Pancreas (tissue), 10 donors: ENCODE measurements around the gene APBB2. TPM values are rescaled to one million over a fixed set of nuclear protein-coding genes. Genes with fewer than 3 reads are reported as not detected.

Source experiments
- ATAC-seq, 4 donors: fragments of 200-7000 bp; cut with Tn5 transposase; one replicate each; pipeline versions ENCODE4 v1.8.0 to v1.9.1; 2020; ENCODE audit warnings: mild to moderate bottlenecking in 4 of 4, moderate library complexity in 4 of 4
- DNase-seq, 6 donors: peaks; one replicate each; pipeline ENCODE4 v3.0.0-alpha.2; 2020
- FAIRE-seq: peaks from 2 replicates; lab custom pipeline; 2012; peaks lifted over from hg19 to GRCh38; lab: Jason Lieb, UNC
- H3K27ac ChIP-seq, 4 donors: fragments of 200-600 bp; sonication (generic); 1 replicate in 3 of 4; 2 replicates in 1 of 4; pipeline versions ENCODE4 v1.5.0 to v1.8.0; 2020
- H3K27me3 ChIP-seq, 4 donors: fragments of 200-600 bp; one replicate each; pipeline ENCODE4 v1.8.0; 2021
- H3K36me3 ChIP-seq, 3 donors: fragments of 200-600 bp; sonication (generic) in 1 of 3; one replicate each; pipeline versions ENCODE4 v1.5.0 to v1.8.0; 2020 to 2021
- H3K4me1 ChIP-seq, 3 donors: fragments of 200-600 bp; one replicate each; pipeline ENCODE4 v1.8.0; 2021
- H3K4me3 ChIP-seq, 4 donors: fragments of 200-600 bp; sonication (generic) in 2 of 4; one replicate each; pipeline versions ENCODE4 v1.5.0 to v1.8.0; 2020 to 2021
- H3K9me3 ChIP-seq, 4 donors: fragments of 200-600 bp; one replicate each; pipeline ENCODE4 v1.8.0; 2021
- WGBS, 2 donors: extraction: QIAGEN DNeasy Blood & Tissue Kit; methylation state at CpG; one replicate each; pipeline ENCODE4 v1.1.7; 2013; 5-methylcytosine and 5-hydroxymethylcytosine counted together
- intact Hi-C, 3 donors: fragments of 100-400 bp; cut with DNase I; formaldehyde crosslinking; loops; one replicate each; pipeline versions ENCODE4 v1.11.1 to v1.14.2; 2022
- polyA plus RNA-seq, 2 donors: library from polyadenylated mRNA; stranded (reverse); fragments of 200-250 nt; gene quantifications; one replicate each; pipeline ENCODE4 v1.2.3, GENCODE V29; 2013
- total RNA-seq, 6 donors: library from RNA; stranded (reverse); fragmentation: NEBNext Ultra II Directional in 4 of 6; extraction: Animal tissue kit (Norgen Biotek cat#: 25700) in 4 of 6; gene quantifications; one replicate each; pipeline versions ENCODE4 v1.2.1 to v1.2.4, GENCODE V29; 2021 to 2023
- TF ChIP-seq, protein P1 (sequence below), 4 donors: fragments of 200-600 bp; sonication (generic) in 3 of 4; IDR thresholded peaks; one replicate each; pipeline versions ENCODE4 v1.5.0 to v1.8.0; 2021; ENCODE audit warnings: antibody characterized with exemption in 4 of 4
- donor health status: healthy with polysubstance abuse.
- donor health status: DM: no; HTN: no; CAD: no; lungs with moderate emphysema.
- donor health status: DM: no; HTN: no; CAD: no.
- donor health status: control.
- donor health status: control.
- donor health status: Bipolar disorder and iron deficiency.
- donor health status: DM: yes; HTN: yes; CAD: no.
- donor health status: DM: no; HTN: no; CAD: no.
- donor health status: DM: no; HTN: no; CAD: no.
- donor health status: DM: yes; HTN: yes; CAD: no.

The APBB2 gene
- total and polyA plus RNA-seq, 8 donors: 9.1 to 21.6 (median 11.5) TPM

DNA sequence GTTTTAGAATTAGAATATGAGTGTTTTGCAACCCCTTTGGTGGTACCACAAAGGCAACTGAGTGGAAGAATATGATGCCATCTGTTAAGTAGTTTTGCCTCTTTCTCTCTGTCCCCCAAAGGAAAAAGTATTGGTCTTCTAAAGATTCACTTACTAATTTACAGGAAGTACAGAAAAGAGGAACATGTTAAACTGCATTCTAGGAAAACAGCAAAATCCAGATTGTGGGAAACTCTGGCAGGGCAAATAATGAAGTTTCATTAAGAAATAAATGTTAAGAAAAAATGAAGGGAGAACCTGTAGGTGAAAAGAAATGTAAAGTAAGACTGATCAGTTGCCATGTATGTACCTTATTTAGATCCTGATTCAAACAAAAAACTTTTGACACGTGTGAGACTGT, 425.3 kb downstream of the APBB2 start:
- ATAC-seq (no peak), FAIRE-seq (no peak), DNase-seq (no peak)
- no peaks in the 10 kb centered on the region for H3K27me3 ChIP-seq
- WGBS, 2 donors: 73 to 92% methylated on average over 1 of the region's 1 CpG
- H3K4me3 ChIP-seq: no peak overlapping the region
- no peak overlapping the region for H3K27ac ChIP-seq
- no peaks in the 10 kb centered on the region for H3K4me1 ChIP-seq
- intact Hi-C loops: no loop called here
- H3K36me3 ChIP-seq: no peaks in the 10 kb centered on the region
- H3K9me3 ChIP-seq: no peaks in the 10 kb centered on the region
- TF ChIP-seq, protein P1, sequence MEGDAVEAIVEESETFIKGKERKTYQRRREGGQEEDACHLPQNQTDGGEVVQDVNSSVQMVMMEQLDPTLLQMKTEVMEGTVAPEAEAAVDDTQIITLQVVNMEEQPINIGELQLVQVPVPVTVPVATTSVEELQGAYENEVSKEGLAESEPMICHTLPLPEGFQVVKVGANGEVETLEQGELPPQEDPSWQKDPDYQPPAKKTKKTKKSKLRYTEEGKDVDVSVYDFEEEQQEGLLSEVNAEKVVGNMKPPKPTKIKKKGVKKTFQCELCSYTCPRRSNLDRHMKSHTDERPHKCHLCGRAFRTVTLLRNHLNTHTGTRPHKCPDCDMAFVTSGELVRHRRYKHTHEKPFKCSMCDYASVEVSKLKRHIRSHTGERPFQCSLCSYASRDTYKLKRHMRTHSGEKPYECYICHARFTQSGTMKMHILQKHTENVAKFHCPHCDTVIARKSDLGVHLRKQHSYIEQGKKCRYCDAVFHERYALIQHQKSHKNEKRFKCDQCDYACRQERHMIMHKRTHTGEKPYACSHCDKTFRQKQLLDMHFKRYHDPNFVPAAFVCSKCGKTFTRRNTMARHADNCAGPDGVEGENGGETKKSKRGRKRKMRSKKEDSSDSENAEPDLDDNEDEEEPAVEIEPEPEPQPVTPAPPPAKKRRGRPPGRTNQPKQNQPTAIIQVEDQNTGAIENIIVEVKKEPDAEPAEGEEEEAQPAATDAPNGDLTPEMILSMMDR (IDR thresholded peaks at IDR 0.05): no peak

DNA sequence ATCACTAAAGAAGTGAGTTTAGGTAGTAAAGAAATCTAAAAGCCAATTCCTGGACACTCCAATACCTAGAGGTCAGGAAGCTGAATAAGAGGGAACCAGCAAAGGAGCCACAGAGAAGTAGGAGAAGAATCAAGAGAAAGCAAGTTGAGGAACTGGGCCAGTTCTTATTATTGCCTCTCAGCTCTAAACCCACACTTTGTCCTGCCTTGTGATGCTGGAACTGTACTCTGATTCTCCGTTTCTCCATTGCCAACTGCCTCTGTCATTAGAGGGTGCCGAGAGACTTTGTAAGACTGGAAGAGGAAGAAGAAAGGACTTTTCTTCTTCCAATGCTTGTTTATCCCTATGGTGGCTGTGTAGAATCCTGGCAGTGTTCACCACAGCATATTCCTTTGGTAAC, 426.0 kb downstream of the APBB2 start:
- Histone ChIP-seq H3K27me3 (no peaks in the 10 kb centered on the region), H3K4me3 (no peak overlapping the region), H3K36me3 (no peaks in the 10 kb centered on the region), H3K9me3 (no peaks in the 10 kb centered on the region), H3K4me1 (no peaks in the 10 kb centered on the region), H3K27ac (no peak overlapping the region)
- ATAC-seq (peak in 1 of 4 donors; percentile 23), FAIRE-seq (no peak), DNase-seq (no peak)
- TF ChIP-seq, protein P1 (IDR thresholded peaks at IDR 0.05): no peak
- WGBS, 2 donors: 91 to 95% methylated on average over 2 of the region's 2 CpGs
- intact Hi-C loops: no loop called here

GRCh38 chr4:40785727-40786126, 428.6 kb downstream of the APBB2 start:
- WGBS, 2 donors: 96% methylated on average over 12 of the region's 12 CpGs
- DNase-seq (no peak), ATAC-seq (no peak), FAIRE-seq (no peak)
- intact Hi-C loops: no loop called here
- no peak overlapping the region for H3K4me3 ChIP-seq
- no peaks in the 10 kb centered on the region for H3K36me3 ChIP-seq
- H3K9me3 ChIP-seq: no peaks in the 10 kb centered on the region
- TF ChIP-seq, protein P1 (IDR thresholded peaks at IDR 0.05): no peak
- no peak overlapping the region for H3K27ac ChIP-seq
- H3K27me3 ChIP-seq: no peaks in the 10 kb centered on the region
- no peaks in the 10 kb centered on the region for H3K4me1 ChIP-seq

- FAIRE-seq (no peak), ATAC-seq (no peak), DNase-seq (no peak)
- no peaks in the 10 kb centered on the region for H3K4me1 ChIP-seq
- WGBS, 2 donors: 93 to 95% methylated on average over 2 of the region's 2 CpGs
- H3K36me3 ChIP-seq: peaks cover 0 to 5% (median 0%) of the 10 kb centered on the region in 3 donors
- H3K27me3 ChIP-seq: no peaks in the 10 kb centered on the region
- no peak overlapping the region for H3K4me3 ChIP-seq
- H3K27ac ChIP-seq: no peak overlapping the region
- no peaks in the 10 kb centered on the region for H3K9me3 ChIP-seq
- intact Hi-C loops: no loop called here
- TF ChIP-seq, protein P1 (IDR thresholded peaks at IDR 0.05): no peak
Observed at GRCh38 chr4:40782876-40783275, 431.5 kb downstream of the APBB2 start.

DNA sequence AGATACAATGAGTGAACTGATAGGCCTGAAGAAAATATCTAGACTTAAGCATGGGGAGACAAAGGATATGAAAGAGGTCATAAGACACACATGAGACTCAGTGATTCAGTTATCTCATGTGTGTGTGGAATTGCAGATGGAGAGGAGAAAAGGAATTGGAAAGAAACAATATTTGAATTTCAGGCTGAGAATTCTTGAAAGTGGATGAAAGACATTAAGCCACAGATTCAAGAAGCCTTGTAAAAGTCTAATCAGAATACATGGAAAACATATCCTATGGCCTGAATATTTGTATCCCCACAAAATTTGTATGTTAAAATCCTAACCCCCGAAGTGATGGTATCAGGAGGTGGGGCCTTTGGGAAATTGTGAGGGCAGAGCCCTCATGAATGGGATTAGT, 436.3 kb downstream of the APBB2 start:
- no peak for FAIRE-seq
- intact Hi-C loops: no loop called here
- no peaks in the 10 kb centered on the region for H3K27me3 ChIP-seq
- ATAC-seq: no peak
- no peak overlapping the region for H3K4me3 ChIP-seq
- 94 to 98% methylated on average over 1 of the region's 1 CpG for WGBS, 2 donors
- DNase-seq: no peak
- no peaks in the 10 kb centered on the region for H3K9me3 ChIP-seq
- H3K4me1 ChIP-seq: no peaks in the 10 kb centered on the region
- peaks cover 0 to 5% (median 0%) of the 10 kb centered on the region in 3 donors for H3K36me3 ChIP-seq
- TF ChIP-seq, protein P1 (IDR thresholded peaks at IDR 0.05): no peak
- H3K27ac ChIP-seq: no peak overlapping the region
